Stimulated activated CD4-positive, alpha-beta T cell treated with anti-CD3 and anti-CD28 coated beads, TNF-alpha, amount 100 ng/mL, for 4 hours (primary cell): ENCODE results near the gene RAP2B.
"Not testable (repeated sequence)": the region's sequence is repeated elsewhere in the genome, so short reads cannot be mapped to it uniquely, and the experiment has no call there.

Experiments used
- DNase-seq, 3 experiments: peaks; one replicate each; pipeline ENCODE4 v3.0.0-alpha.2; 2020; ENCODE audit warnings: low read depth in 3 of 3

The RAP2B gene

GRCh38 chr3:153193786-153194476, 31.9 kb downstream of the RAP2B start:
- not testable (repeated sequence) for DNase-seq

- no peak for DNase-seq
Observed at GRCh38 chr3:153195349-153195879, 33.4 kb downstream of the RAP2B start.

- no peak for DNase-seq
Observed at GRCh38 chr3:153209596-153209995, 47.6 kb downstream of the RAP2B start.

GRCh38 chr3:153210146-153210545, 48.1 kb downstream of the RAP2B start:
- no peak for DNase-seq

GRCh38 chr3:153210660-153211059, 48.6 kb downstream of the RAP2B start:
- DNase-seq, result no peak

GRCh38 chr3:153215497-153215896, 53.5 kb downstream of the RAP2B start:
- no peak for DNase-seq

- DNase-seq, result no peak
Observed at GRCh38 chr3:153215966-153216365, 53.9 kb downstream of the RAP2B start.

- no peak for DNase-seq
Observed at GRCh38 chr3:153216928-153217327, 54.9 kb downstream of the RAP2B start.

- no peak for DNase-seq
Observed at GRCh38 chr3:153219146-153219545, 57.1 kb downstream of the RAP2B start.
